B cell (primary cell): Measurements from ENCODE around the gene ITPK1. TPM values are rescaled to one million over a fixed set of nuclear protein-coding genes. Genes with fewer than 3 reads are reported as not detected.

ENCODE experiments used
- ATAC-seq: fragments of 200-7000 bp; cut with Tn5 transposase; one replicate; pipeline ENCODE4 v1.10.0; 2021; ENCODE audit warnings: low read depth, mild to moderate bottlenecking, moderate number of reproducible peaks, moderate library complexity
- CTCF ChIA-PET: fragments of 350-600 bp; sonication (Branson Sonifier 250); formaldehyde crosslinking; loops from one replicate; lab custom pipeline; 2021; ENCODE audit warnings: antibody characterized with exemption, inconsistent platforms; lab: Charles Lee
- POLR2A ChIA-PET: fragments of 350-600 bp; sonication (Branson Sonifier 250); formaldehyde crosslinking; loops from one replicate; lab custom pipeline; 2021; ENCODE audit warnings: antibody characterized with exemption; lab: Charles Lee
- DNase-seq: peaks from one replicate; pipeline ENCODE4 v3.0.0; 2013
- H2AFZ ChIP-seq: 2 replicates; pipeline ENCODE4 v1.6.1; 2012; ENCODE audit warnings: mild to moderate bottlenecking, low read depth, low read length; ENCODE audit not compliant: insufficient read depth, poor library complexity, severe bottlenecking
- H3K27ac ChIP-seq, 2 donors: 1 replicate in 1 of 2; 2 replicates in 1 of 2; pipeline ENCODE4 v1.5.1; 2012 to 2013; ENCODE audit warnings: low read length in 2 of 2, mild to moderate bottlenecking in 2 of 2, moderate library complexity in 1 of 2
- H3K27me3 ChIP-seq, 4 experiments: fragments of 200-600 bp in 1 of 4; sonication (generic) in 1 of 4; replicated peaks in 1 of 4; 1 replicate in 2 of 4; 2 replicates in 2 of 4; pipeline versions ENCODE4 v1.6.1 to v1.7.0; 2013 to 2016; ENCODE audit warnings: low read length in 3 of 4, mild to moderate bottlenecking in 2 of 4, mixed read lengths in 1 of 4, moderate library complexity in 1 of 4; ENCODE audit not compliant: insufficient read depth in 4 of 4, control insufficient read depth in 3 of 4; ENCODE audit errors: control extremely low read depth in 1 of 4
- H3K36me3 ChIP-seq, 2 experiments: replicated peaks in 1 of 2; 1 replicate in 1 of 2; 2 replicates in 1 of 2; pipeline versions ENCODE4 v1.6.1 to v1.7.1; 2013; ENCODE audit warnings: low read length in 1 of 2; ENCODE audit not compliant: insufficient read depth in 2 of 2, control insufficient read depth in 1 of 2; ENCODE audit errors: control extremely low read depth in 1 of 2, extremely low read depth in 1 of 2
- H3K4me1 ChIP-seq, 2 donors: fragments of 200-600 bp in 1 of 2; sonication (generic) in 1 of 2; 1 replicate in 1 of 2; 2 replicates in 1 of 2; pipeline versions ENCODE4 v1.5.1 to v1.6.1; 2013 to 2017; ENCODE audit warnings: low read length in 2 of 2; ENCODE audit not compliant: control insufficient read depth in 2 of 2, insufficient read depth in 2 of 2
- H3K4me2 ChIP-seq: replicated peaks from 2 replicates; pipeline ENCODE3; 2012; ENCODE audit warnings: mild to moderate bottlenecking, low read depth, low read length; ENCODE audit not compliant: poor library complexity, severe bottlenecking
- H3K4me3 ChIP-seq, 5 experiments: fragments of 200-600 bp in 1 of 5; sonication (generic) in 1 of 5; 1 replicate in 3 of 5; 2 replicates in 2 of 5; pipeline versions ENCODE4 v1.5.1 to v1.7.0; 2011 to 2016; ENCODE audit warnings: low read length in 4 of 5, mild to moderate bottlenecking in 4 of 5, low read depth in 2 of 5, control low read depth in 1 of 5, moderate library complexity in 1 of 5; ENCODE audit not compliant: insufficient read depth in 1 of 5; ENCODE audit errors: control extremely low read depth in 1 of 5, extremely low read depth in 1 of 5
- H3K79me2 ChIP-seq: fragments of 200-600 bp; sonication (generic); one replicate; pipeline ENCODE4 v1.6.0; 2016; ENCODE audit warnings: low read length; ENCODE audit not compliant: control insufficient read depth, insufficient read depth
- H3K9ac ChIP-seq: fragments of 200-600 bp; sonication (generic); 2 replicates; pipeline ENCODE4 v1.6.1; 2017; ENCODE audit warnings: mild to moderate bottlenecking, low read length, moderate library complexity
- H3K9me3 ChIP-seq, 3 donors: one replicate each; pipeline versions ENCODE4 v1.6.1 to v1.7.1; 2013; ENCODE audit warnings: low read length in 2 of 3; ENCODE audit not compliant: control insufficient read depth in 2 of 3, insufficient read depth in 1 of 3; ENCODE audit errors: control extremely low read depth in 1 of 3
- H4K20me1 ChIP-seq: 2 replicates; pipeline ENCODE4 v1.6.0; 2012; ENCODE audit warnings: mild to moderate bottlenecking, low read length; ENCODE audit not compliant: insufficient read depth, control insufficient read depth, poor library complexity, severe bottlenecking
- H3K27ac Mint-ChIP-seq: one replicate; pipeline ENCODE4 v1.8.0; 2021; ENCODE audit warnings: mixed read lengths
- H3K27me3 Mint-ChIP-seq: one replicate; pipeline ENCODE4 v1.8.0; 2021; ENCODE audit warnings: mixed read lengths
- H3K4me1 Mint-ChIP-seq: one replicate; pipeline ENCODE4 v1.8.0; 2021; ENCODE audit warnings: mixed read lengths
- H3K4me3 Mint-ChIP-seq: one replicate; pipeline ENCODE4 v1.8.0; 2021; ENCODE audit warnings: mixed read lengths
- H3K9me3 Mint-ChIP-seq: one replicate; pipeline ENCODE4 v1.8.0; 2022; ENCODE audit warnings: mixed read lengths; ENCODE audit not compliant: insufficient read depth
- EZH2 ChIP-seq: IDR thresholded peaks from 2 replicates; pipeline ENCODE4 v1.6.1; 2012; ENCODE audit warnings: borderline replicate concordance, low read depth, mild to moderate bottlenecking, moderate library complexity, low read length; ENCODE audit not compliant: insufficient read depth, poor library complexity, severe bottlenecking
- WGBS: methylation state at CpG from one replicate; pipeline ENCODE4 v1.1.5; 2013; ENCODE audit warnings: missing lambda C conversion rate; ENCODE audit not compliant: insufficient coverage; 5-methylcytosine and 5-hydroxymethylcytosine counted together
- intact Hi-C: fragments of 100-400 bp; cut with micrococcal nuclease; formaldehyde crosslinking; loops from one replicate; pipeline ENCODE4 v1.10.0; 2022
- polyA plus RNA-seq: library from polyadenylated mRNA; depleted of rRNA; stranded (reverse); fragments of >200 nt; gene quantifications from 2 replicates; pipeline ENCODE4 v1.2.3, GENCODE V29; 2012
- total RNA-seq, 2 donors: library from RNA; stranded (reverse); fragments of 120-200 nt in 1 of 2; gene quantifications; 1 replicate in 1 of 2; 2 replicates in 1 of 2; pipeline versions ENCODE4 v1.2.3 to v1.2.4, GENCODE V29; 2013 to 2022
- TF ChIP-seq, protein P1 (sequence below): fragments of 200-600 bp; IDR thresholded peaks from one replicate; pipeline ENCODE4 v1.8.0; 2022; ENCODE audit warnings: antibody characterized with exemption, mild to moderate bottlenecking

The ITPK1 gene
- total and polyA plus RNA-seq, 2 donors (not counting 1 experiment from before 2014, with no cell fraction given): 46.0 to 46.9 TPM

DNA sequence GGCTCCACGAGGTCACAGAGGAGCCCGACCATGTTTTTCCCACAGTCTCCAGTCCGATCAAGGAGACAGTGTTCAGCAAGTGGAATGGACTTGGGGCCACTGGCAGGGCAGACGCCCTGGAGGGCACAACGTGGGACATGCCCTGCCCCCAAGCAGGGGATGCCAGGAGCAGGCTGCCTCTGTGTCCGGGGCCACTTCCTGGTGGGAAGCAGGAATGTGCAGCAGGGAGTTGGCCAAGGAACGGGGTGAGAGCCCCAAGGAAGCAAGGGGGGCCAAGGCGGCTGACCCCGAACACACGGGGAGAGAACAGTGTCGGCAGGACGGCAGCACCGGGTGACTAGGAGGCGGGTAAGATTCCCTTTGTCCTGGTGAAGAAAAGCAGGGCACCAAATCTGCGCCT, 100.2 kb downstream of the ITPK1 start:
- Histone ChIP-seq H3K4me1 (peaks cover 5 to 8% of the 10 kb centered on the region in 2 donors), H4K20me1 (peaks cover 18% of the 10 kb centered on the region), H3K79me2 (peaks cover 39% of the 10 kb centered on the region), H3K27me3 (no peaks in the 10 kb centered on the region), H2AFZ (no peak overlapping the region), H3K4me2 (no peak overlapping the region), H3K4me3 (no peak overlapping the region), H3K27ac (no peak overlapping the region), H3K36me3 (peaks cover 0 to 15% of the 10 kb centered on the region in 2 experiments), H3K9me3 (no peaks in the 10 kb centered on the region), H3K9ac (no peak overlapping the region)
- Mint-ChIP-seq H3K9me3 (no peaks in the 10 kb centered on the region), H3K27ac (no peak overlapping the region), H3K4me3 (no peak overlapping the region), H3K27me3 (no peaks in the 10 kb centered on the region), H3K4me1 (peaks cover 23% of the 10 kb centered on the region)
- no peak for TF ChIP-seq EZH2
- TF ChIP-seq, protein P1, sequence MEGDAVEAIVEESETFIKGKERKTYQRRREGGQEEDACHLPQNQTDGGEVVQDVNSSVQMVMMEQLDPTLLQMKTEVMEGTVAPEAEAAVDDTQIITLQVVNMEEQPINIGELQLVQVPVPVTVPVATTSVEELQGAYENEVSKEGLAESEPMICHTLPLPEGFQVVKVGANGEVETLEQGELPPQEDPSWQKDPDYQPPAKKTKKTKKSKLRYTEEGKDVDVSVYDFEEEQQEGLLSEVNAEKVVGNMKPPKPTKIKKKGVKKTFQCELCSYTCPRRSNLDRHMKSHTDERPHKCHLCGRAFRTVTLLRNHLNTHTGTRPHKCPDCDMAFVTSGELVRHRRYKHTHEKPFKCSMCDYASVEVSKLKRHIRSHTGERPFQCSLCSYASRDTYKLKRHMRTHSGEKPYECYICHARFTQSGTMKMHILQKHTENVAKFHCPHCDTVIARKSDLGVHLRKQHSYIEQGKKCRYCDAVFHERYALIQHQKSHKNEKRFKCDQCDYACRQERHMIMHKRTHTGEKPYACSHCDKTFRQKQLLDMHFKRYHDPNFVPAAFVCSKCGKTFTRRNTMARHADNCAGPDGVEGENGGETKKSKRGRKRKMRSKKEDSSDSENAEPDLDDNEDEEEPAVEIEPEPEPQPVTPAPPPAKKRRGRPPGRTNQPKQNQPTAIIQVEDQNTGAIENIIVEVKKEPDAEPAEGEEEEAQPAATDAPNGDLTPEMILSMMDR: no peak
- ATAC-seq (no peak), DNase-seq (no peak)
- 96% methylated on average over 14 of the region's 15 CpGs for WGBS
- intact Hi-C loops: no loop called here
- ChIA-PET POLR2A (no interaction called here), CTCF (interaction anchor here (1.0 to 1.2 kb wide), 2 partner anchors 8 to 17 kb away, joined by 4 read pairs; no protein-coding TSS in a partner anchor)

DNA sequence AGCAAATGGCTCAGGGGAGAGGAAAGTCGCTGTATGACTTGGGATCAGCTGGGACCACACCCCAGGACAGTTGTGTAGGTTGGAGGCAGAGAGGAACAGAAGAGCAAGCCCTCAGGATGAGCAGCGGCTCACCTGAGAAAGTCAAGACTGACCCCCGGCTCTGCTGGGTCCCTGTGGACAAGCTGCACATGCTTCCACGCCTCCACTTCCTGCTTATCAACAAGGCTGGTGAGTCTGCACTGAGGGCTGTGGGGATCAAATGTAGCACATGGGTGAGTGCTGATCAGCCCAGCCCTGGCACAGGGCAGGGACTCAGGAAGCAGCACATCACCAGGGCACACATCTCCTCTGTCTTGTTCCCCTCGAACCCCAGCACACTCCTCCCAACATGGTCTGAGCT, 100.7 kb downstream of the ITPK1 start:
- POLR2A ChIA-PET: no interaction called here

More for the DNA sequence above, 100.7 kb downstream of the ITPK1 start:
- TF ChIP-seq EZH2: no peak
- TF ChIP-seq, protein P1: no peak
- Mint-ChIP-seq H3K27me3 (no peaks in the 10 kb centered on the region), H3K9me3 (no peaks in the 10 kb centered on the region), H3K27ac (peak overlapping the region; percentile 26), H3K4me1 (peaks cover 23% of the 10 kb centered on the region), H3K4me3 (no peak overlapping the region)
- WGBS: 94% methylated on average over 5 of the region's 5 CpGs
- Histone ChIP-seq H3K36me3 (peaks cover 0 to 15% of the 10 kb centered on the region in 2 experiments), H3K4me3 (no peak overlapping the region), H3K4me2 (no peak overlapping the region), H3K9me3 (no peaks in the 10 kb centered on the region), H3K9ac (no peak overlapping the region), H4K20me1 (peaks cover 18% of the 10 kb centered on the region), H3K27me3 (no peaks in the 10 kb centered on the region), H3K27ac (no peak overlapping the region), H3K4me1 (peaks cover 5 to 8% of the 10 kb centered on the region in 2 donors), H2AFZ (no peak overlapping the region), H3K79me2 (peaks cover 34% of the 10 kb centered on the region)
- no peak for DNase-seq
- intact Hi-C loops: no loop called here
- CTCF ChIA-PET: interaction anchor here (1.0 to 1.2 kb wide), 2 partner anchors 9 to 17 kb away, joined by 4 read pairs; no protein-coding TSS in a partner anchor
- ATAC-seq: no peak
